DMS53 treated with DMSO at 0.1 percent for 48 hours (cell line): ENCODE measurements around the gene KCTD21.
"Not testable (repeated sequence)": the region's sequence is repeated elsewhere in the genome, so short reads cannot be mapped to it uniquely, and the experiment has no call there.

Experiments used
- DNase-seq: peaks from one replicate; lab custom pipeline; 2025; ENCODE audit not compliant: unreplicated experiment; lab: John Stamatoyannopoulos, UW

KCTD21 gene, protein sequence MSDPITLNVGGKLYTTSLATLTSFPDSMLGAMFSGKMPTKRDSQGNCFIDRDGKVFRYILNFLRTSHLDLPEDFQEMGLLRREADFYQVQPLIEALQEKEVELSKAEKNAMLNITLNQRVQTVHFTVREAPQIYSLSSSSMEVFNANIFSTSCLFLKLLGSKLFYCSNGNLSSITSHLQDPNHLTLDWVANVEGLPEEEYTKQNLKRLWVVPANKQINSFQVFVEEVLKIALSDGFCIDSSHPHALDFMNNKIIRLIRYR

DNA sequence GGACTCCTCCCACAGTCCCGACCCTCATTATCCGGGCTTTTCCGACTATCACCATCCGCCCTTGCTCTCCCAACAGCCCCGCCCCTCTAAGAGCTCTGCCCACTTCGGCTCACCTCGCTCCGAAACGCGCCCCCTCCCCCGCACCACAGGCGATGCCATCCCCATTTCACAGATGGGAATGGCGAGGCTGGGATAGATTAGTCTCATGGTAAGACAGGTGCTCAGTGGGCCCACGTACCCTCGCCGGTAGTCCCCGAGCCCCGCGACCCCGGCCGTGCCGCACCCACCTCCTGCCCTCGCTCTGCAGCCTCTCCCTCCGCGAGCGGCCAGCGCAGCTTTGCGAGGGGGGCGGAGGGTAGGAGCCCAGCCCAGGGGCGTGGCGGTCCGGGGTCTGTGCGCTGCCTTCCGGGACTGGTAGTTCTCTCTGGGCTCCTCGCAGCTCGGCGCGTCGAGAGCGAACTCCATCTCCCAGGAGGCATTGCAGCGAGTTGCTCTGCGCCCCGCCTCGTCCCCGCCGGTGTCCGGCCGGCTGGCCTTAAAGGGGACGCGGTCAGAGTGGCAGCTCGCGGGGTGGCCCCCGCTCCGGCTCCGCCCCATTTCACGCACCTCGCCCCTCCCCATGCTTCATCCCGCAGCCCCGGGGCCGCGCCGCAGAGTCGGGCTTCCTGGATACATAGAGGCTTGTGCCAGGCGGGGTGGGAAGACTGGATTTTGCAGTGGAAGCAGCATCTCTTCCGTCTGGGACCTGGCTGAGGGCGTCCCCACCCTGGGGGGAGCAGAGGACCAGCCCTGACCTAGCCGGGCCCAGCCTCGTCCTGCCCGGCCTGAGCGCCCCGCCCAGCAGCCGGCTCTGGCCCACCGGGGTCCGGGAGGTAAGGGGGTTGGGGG lies at the start of gene KCTD21, which contains the start of gene USP35:
Gene KCTD21 (minus strand): TSS at position 341 of the 888 bp plus-strand sequence. CDS start 14,072 bp downstream, outside the sequence.
Gene USP35 (plus strand): TSS at position 634 of the 888 bp plus-strand sequence. CDS start 7,327 bp downstream, outside the sequence.
- DNase-seq: peak; percentile 99

DNA sequence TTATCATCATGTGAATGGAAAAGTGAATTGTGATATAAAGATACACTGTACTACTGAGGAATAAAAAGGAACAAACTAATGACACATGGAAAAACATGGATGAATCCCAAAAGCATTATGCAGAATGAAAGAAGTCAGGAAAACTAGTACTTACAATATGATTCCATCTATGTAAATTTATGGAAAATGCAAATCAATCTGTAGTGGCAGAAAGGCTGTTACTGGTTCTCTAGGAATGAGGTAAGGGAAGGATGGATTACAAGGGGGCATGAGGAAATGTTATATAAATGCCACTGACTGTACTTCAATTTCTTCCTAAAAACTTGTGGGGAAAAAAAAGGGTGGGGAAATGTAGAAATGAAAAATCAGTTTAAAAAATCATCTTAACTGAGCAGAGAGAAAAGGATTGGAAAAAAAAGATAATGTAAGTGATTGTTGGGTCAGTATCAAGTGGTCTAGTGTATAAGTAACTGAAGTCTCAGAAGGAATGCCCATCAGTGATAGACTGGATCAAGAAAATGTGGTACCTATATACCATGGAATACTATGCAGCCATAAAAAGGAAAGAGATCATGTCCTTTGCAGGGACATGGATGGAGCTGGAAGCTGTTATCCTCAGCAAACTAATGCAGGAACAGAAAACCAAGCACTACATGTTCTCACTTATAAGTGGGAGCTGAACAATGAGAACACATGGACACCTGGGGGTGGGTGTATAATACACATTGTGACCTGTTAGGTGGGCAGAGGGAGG lies 49.0 kb upstream of the KCTD21 start:
- no peak for DNase-seq

DNA sequence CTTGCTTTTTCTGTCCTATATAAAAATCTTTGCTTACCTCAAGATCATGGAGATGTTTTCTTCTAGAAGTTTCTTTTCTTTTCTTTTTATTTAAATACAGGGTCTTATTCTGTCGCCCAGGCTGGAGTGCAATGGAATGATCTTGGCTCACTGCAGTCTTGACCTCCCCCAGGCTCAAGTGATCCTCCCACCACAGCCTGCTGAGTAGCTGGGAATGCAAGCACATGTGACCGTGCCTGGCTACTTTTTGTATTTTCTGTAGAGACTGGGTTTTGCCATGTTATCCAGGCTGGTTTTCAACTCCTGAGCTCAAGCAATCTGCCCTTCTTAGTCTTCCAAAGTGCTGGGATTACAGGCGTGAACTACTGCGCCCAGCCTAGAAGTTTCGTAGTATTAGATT lies 45.6 kb upstream of the KCTD21 start:
- DNase-seq: no peak

DNA sequence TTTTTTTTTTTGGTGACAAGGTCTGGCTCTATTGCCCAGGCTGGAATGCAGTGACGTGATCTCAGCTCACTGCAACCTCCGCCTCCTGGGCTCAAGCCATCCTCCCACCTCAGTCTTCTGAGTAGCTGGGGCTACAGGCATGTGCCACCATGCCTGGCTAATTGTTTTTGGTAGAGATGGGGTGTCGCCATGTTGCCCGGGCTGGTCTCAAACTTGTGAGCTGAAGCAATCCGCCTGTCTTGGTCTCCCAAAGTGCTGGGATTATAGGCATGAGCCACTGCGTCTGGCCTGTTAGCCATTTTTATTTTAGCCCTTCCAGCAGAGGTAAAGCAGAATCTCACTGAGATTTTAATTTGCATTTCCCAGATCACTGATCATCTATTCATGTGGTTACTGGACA lies 44.6 kb upstream of the KCTD21 start:
- not testable (repeated sequence) for DNase-seq

DNA sequence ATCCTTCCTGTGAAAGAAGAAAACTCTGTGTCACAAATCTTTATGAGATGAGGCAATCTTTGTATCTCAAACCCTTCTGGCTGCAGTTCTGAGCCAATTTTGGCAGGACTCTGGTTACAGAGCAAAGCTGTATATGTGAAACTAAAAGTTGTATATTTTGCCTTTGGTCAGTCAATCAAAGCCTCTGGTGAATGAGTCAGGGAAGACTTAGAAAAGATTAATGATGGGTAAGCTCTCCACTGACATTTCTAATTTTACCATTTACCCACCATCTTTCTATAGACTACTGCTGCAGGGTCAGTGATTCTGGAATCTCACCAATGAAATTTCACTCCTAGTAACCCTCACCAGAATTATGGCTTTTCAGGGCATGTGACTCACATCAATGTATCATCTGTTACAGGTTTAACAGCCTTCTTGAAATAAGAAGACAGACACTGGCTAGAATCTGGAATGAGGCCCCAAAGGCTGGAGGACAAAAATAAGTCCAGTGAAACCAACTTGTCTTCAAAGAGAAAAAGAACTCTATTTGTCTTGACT lies 43.6 kb upstream of the KCTD21 start:
- DNase-seq: no peak

DNA sequence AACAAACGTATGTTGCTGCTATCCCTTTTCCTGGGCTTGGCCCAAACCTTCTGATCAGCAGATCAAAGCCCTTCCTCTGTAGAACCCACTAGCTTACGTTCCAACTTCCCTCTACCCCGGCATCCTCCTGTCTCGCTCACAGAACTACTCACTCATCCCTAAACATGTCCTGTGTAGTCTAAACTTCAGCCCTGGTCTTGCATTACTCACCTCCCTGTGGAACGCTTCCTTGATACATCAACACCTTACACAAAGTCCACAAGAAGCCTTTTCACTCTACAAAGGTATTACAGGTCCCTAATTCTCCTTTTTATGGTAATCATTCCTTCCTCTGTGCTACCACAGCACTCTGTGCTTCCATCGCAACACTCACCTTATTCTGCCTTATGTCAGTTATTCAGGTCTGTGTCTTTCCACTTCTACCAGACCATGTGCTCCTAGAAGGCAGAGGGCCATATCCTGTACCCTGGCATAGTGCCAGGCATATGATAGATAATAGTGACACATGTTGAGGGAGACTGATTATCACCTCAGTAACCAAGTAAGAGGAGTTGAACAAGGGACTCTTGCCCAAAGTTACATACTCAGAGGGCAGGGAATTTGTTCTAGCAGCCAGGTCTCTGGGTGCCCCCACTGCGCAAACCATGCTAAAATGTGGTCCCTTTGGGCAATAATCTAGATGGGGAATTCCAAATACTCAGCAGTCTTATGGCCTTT lies 41.9 kb upstream of the KCTD21 start:
- DNase-seq: peak; percentile 38

DNA sequence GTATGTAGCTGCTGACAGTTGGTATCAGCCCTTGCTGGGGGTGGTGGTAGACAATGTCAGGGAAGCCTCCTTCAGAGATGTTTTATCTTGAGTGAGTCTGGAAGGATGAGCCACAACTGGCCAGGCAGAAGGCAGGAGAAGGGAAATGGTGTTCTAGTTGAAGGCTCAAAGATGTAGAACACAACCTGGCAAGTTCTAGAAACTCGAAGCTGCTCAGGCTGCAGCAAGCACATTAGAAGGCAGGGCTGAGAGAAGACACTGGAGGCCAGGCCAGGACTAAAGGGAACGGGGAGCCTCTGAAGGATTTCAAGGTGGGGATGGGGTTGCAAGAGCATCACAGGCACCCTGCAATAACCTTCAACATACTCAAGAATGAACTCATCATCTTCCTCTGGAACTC lies 40.7 kb upstream of the KCTD21 start:
- no peak for DNase-seq

DNA sequence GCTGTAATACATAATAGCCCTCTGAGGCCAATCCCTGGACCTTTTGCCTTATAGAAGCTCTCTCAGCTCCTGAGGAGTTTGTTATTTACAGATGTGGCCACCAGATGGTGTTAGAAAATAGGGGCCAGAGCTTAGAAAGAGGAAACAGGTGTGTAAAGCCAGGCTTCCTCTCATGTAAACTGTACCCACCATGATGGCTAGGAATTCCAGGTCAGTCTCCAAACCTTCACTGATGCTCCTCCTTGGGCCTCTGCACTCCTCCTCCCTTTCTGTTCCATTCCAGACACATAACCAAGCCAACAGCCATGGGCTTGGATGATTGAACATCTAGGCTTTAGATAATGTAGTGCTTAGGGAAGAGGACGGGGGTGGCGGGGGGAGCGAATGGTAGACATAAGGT lies 40.0 kb upstream of the KCTD21 start:
- peak; percentile 96 for DNase-seq

DNA sequence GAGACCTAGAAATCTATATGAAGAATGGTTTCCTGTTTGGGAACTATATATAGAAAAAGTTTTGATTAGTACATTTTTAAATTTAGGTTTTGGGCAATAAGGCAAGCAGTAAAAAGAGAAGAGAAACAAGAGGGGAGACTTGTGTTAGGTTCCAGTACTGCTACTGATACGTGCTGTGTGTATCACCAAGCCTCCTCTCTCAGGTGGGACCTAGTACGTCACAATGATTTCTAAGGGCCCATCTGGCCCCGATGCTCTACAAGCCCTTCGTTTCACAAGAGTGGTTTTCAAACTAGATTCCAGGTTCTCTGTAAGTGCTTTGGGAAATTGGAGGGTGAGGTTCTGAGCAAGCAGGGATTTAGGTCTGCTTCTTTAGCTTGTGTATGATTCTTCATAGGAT lies 39.5 kb upstream of the KCTD21 start:
- DNase-seq: no peak

DNA sequence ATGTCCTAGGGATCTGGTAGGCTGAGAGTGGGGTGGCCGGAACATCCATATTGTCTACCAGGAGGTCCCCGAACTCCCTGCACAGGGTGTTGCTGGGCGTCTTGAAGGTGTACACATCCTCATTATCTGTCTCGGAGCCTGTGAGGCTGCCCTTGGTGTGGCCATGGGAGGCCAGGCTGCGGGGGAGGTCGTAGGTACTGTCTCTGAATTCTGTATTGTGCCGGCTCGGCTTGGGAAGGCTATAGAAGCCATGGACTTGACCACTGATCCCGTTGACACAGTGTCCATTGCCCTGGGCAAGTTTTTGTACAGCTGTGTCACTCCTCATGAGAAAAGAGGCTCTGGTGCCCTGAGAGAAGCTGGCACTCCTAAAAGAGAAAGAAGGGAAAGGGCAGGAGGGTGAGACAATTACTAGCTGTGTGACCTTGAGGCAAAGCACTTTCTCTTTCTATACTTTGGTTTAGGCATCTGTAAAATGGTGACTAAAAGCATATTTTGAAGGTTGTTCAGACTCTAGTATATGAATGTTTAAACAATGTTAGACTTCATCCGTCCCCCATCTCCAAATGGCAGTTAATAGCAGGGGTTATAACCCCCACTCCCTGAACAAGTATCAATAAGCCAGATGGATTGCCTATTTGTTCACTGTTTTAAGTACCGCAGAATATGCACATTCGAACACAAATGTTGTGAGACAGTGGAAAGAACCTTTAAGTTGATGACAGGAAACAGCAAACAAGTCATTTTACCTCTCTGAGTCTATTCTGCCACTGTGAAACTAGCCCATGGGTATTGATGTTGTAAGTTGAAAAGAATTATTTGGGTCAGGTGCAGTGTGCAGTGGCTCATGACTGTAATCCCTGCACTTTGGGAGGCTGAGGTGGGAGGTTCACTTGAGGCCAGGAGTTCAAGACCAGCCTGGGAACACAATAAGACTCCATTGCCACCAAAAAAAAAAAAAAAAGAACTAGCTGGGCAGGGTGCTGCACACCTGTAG lies 38.6 kb upstream of the KCTD21 start:
- DNase-seq: no peak

DNA sequence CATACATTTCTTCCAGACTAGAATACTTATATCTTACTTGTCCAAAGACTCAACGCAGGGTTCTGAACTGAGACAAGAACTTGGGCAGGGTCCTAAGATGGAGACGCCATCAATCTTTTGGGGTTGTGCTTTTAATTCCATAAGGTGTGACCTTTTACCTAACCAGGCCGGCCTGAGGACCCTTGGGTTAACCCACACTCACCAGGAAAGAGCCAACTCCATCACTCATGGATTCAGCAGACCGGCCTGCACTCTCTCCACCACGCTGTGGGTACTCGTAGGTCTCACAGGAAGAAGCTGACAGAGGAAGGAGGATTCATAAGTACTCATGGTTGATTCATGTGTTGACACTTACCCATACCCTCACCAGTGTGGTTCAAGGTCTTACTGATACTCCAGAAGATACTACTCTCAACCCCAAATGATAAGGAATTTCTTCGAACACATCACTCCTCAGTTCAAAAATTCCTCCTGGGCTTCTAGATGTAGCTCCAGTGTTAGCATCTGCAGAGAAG lies 36.5 kb upstream of the KCTD21 start:
- DNase-seq: no peak

DNA sequence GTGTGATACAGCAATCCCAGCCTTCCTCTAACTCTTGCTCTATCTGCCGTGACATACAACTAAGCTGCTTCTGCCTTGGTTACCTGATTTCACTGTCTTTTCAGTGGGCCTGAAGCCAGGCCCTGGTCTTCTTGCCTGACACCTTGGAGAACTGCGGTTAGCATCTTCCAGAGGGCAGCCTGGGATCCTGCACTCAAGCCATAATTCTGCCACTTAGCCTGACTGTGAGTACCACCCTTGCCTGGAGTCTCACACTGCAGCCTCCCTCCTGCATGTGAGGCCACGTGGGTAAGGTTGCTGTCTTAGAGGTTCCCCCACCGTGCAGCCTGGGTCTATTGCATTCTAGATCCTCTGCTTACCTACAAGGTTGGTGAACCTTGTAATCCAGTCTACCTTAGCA lies 36.1 kb upstream of the KCTD21 start:
- DNase-seq: no peak

DNA sequence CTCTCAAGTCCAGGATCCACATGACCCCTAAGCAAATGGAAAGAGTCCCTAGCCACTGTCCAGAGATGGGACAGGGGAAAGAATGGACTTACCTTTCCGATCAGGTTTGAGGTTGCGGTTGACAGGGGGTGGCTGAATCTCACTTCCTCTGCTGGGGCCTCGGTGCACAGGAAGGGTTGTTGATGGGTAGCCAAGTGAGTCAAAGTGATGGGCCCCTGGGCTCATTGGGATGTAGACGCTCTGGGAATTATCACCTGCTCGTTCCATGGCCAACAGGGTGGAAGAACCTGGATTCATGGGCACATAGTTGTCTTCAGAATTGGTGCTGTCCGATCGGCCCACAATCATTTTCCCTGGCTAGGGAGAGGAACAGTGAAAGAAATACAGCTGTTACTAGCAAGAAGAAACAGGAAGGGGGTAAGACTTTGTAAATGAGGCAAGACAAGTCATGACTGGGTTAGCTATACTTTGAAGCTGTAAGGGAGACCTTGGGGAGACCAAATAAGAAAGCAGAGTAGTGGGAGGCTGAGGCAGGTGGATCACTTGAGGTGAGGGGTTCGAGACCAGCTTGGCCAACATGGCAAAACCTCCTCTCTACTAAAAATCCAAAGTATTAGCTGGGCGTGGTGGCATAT lies 35.0 kb upstream of the KCTD21 start:
- no peak for DNase-seq

DNA sequence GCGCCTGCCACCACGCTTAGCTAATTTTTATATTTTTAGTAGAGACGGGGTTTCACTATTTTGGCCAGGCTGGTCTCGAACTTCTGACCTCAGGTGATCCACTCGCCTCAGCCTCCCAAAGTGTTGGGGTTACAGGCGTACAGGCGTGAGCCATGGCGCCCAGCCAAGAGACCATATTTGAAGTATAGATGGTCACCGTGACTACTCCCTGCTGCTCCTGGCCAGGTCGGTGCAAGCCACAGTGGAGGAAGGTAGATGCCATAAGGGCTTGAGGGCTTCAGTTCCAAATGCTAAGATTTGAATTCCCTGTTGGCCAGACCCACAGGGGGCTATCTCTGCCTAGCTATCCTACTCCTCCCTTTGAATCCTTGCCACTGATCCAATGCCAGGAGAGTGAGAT lies 34.3 kb upstream of the KCTD21 start:
- DNase-seq: not testable (repeated sequence)

DNA sequence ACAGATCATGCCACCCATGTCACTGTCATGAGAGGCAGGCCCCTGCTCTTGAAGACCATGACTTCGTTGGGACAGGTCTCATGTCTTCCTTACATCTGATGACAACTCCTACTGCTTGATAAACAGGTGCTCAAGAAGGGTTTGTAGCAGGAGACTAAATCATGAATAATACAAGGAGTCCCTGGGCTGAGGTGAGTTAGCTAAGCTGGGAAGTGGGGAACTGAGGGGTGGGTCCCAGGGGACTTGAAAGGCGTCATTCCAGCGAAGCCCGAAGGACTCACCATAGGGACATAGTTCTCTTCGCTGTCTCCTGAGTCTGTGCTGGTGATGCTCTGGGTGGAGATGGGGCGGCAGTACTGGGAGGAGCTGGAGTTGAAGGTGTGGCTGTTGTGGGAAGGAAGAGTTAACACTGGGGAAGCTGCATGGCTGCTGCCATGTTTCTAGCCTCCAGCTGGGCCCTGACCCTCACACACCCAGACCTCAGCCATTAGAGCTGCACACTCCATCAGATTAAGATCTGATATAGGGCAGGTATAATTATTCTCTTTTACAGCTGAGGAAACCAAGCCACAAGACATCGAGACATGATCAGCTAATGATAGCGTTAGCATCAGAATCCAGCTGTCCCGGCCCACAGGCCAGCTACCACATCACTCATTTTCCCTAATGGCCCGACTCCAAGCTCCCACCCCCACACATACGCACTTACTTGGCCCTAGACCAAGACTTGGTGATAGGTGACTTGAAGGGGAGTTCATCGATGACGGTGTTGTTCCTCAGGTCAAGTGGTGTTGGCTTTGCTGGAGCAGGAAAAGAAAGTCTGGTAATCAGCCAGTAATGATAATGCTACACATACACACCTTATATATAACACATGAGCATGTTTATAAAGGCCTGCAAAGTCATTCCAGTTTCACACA lies 33.2 kb upstream of the KCTD21 start:
- no peak for DNase-seq

DNA sequence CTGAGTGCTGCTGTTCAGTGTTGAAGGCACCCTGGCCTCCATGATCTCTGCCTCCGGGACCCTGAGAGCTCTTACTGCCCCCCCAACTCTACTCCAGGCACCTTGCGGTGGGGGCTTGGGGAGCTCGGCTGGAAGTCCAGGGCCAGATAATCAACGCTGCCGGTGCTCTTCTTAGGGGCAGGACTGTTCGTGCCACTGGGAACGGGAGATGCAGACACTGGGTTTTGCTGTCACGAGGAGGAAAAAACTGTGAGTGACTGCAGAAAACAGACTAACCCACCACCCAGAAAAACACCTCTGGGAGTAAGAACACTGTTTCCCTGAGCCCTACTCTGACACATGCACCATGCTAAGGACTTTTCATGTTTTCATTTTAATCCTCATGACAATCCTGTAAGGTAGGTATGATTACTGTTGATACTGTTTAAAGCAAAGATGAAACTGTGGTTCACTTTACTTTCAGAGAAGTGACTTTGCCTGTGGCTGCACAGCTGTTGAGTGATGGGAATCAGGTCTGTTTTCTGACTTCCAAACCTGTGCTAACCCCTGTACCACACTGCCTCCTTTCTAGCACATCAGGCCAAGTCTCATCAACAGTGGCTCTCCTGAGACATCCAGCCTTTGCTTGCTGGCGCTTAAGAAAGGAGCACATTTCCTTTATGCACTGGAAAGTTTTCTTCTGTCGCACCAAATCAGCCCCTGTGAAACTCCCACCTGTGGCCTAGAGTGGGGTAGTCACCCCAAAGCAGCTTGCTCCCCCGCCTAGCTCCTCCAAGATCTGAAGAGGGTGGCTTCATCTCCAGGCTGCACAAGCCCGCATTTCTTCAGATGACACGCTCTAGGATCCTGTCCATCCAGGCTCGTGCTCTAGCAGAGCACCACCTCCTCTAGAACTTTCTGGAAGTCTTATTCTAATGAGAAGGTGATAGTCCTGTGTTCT lies 32.1 kb upstream of the KCTD21 start:
- no peak for DNase-seq
